ENCODE measurements around the gene PPP6R1.

PPP6R1 gene

DNA sequence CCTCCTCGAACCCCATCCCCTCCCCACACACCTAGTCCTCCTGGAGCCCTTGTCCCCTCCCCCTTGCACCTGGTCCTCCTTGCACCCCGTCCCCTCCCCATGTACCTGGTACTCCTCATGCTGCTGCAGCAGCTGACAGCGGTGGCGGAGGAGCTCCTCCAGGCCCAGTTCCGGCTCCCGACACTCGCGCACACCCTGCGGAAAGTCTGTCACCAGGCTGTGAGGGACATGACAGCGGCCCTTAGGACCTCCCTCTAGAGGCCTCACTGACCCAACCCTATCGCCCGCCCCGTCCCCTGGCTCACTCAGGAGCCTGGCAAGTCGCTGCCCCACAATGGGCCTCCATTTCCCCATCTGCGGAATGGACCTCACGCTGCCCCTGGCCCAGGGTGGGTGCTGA lies 6.4 kb upstream of the PPP6R1 start:
- no peak overlapping the region for H3K4me3 ChIP-seq (ENCODE audit: low read length)
- H3K9me3 ChIP-seq (ENCODE audit: control insufficient read depth, low read length) = no peaks in the 10 kb centered on the region
- H3K36me3 ChIP-seq (ENCODE audit: control insufficient read depth, insufficient read depth, low read length) = no peaks in the 10 kb centered on the region
- no peaks in the 10 kb centered on the region for H3K4me1 ChIP-seq (ENCODE audit: control insufficient read depth, insufficient read depth, low read length)
- H3K9ac ChIP-seq (ENCODE audit: low read length) = no peak overlapping the region
- no peaks in the 10 kb centered on the region for H3K27me3 ChIP-seq (ENCODE audit: control insufficient read depth, insufficient read depth, low read length)

DNA sequence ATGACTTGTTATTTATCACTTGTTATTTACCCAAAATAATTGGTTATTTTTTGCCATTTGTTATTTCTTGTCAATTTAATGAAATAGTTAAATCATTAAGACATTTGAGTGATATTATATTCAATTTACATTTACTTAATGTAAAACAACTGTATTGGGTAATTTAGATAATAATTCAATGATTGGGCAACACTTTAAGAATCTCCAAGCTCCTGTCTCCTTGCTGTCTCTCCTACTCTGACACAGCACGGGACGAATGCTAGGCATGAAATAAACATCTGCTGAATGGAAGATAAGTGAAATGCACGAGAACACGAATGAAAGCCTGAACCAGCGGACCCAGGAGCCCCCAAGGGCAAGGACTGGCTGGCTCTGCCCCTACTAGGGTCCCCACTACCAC lies 5.7 kb upstream of the PPP6R1 start:
- H3K4me3 ChIP-seq (ENCODE audit: low read length) = no peak overlapping the region
- H3K27me3 ChIP-seq (ENCODE audit: control insufficient read depth, insufficient read depth, low read length) = no peaks in the 10 kb centered on the region
- no peaks in the 10 kb centered on the region for H3K36me3 ChIP-seq (ENCODE audit: control insufficient read depth, insufficient read depth, low read length)
- H3K9me3 ChIP-seq (ENCODE audit: control insufficient read depth, low read length) = no peaks in the 10 kb centered on the region
- peaks cover 3% of the 10 kb centered on the region for H3K4me1 ChIP-seq (ENCODE audit: control insufficient read depth, insufficient read depth, low read length)
- H3K9ac ChIP-seq (ENCODE audit: low read length) = no peak overlapping the region

DNA sequence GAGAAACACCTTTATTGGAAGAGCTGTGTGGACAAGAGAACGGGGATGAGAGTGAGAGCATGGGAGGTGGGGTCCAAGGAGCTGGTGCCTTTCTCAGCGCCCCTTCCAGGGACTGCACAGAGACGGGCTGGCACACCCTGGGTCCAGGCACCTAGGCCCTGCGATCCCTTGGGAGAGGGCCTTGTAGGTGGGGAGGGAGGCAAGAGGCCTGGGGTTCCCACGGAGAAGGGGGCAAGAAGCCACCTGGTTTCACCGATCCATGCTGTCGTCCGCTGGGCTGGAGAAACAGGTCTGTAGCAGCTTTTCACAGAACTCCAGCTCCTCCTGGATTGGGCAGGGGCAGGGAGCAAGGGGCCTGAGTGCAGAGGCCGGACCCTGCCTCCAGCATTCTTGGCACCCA lies 3.5 kb upstream of the PPP6R1 start:
- H3K4me1 ChIP-seq (ENCODE audit: control insufficient read depth, insufficient read depth, low read length) = peaks cover 8% of the 10 kb centered on the region

DNA sequence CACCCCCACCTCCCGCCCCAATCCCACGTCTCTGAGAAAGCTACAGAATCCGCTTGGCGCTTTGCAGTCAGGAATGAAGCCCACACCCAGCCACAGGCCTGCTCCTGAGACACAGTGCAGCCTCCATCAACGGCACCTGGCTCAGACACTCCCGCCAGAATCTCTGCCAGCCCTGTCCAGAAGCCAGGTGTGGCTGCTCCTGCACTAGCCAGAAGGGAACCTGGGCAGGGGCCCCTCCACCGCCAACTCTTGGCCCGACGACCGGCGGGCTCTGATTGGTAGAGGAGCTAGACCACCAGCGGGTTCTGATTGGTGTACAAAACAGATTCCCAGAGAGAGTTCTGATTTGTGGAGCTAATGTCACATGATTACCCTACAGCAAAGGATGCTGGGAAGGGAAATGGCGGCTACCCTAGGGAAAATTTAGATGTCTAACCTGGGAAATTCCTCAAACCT lies 2.9 kb upstream of the PPP6R1 start:
- no peak overlapping the region for H3K9ac ChIP-seq (ENCODE audit: low read length)

More for the DNA sequence above, 3.5 kb upstream of the PPP6R1 start:
- Histone ChIP-seq H3K4me3 (ENCODE audit: low read length) (no peak overlapping the region), H3K9me3 (ENCODE audit: control insufficient read depth, low read length) (no peaks in the 10 kb centered on the region), H3K9ac (ENCODE audit: low read length) (no peak overlapping the region), H3K36me3 (ENCODE audit: control insufficient read depth, insufficient read depth, low read length) (no peaks in the 10 kb centered on the region), H3K27me3 (ENCODE audit: control insufficient read depth, insufficient read depth, low read length) (no peaks in the 10 kb centered on the region)

DNA sequence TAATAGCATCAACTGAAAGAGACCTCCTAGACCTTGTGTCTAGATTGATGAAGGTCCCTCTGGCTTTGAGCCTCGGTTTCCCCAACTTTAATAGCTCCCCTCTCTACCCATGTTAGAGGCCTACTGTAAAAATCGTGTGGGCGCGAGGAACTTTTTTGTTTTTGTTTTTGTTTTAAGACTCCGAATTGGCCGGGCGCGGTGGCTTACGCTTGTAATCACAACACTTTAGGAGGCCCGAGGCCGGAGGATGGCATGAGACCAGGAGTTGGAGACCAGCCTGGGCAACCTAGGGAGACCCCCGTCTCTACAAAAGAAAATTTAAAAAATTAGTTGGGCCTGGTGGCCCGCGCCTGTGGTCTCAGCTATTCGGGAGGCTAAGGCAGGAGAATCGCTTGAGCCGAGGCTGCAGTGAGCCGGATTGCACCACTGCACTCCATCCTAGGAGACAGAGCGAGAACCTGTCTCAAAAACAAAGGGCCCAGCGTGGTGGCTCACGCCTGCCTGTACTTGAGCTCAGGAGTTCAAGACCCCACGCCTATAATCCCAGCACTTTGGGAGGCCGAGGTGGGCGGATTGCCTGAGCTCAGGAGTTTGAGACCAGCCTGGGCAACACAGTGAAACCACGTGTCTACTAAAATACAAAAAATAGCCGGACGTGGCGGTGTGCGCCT lies 858 bp upstream of the PPP6R1 start:
- Histone ChIP-seq H3K4me3 (ENCODE audit: low read length) (no peak overlapping the region), H3K27me3 (ENCODE audit: control insufficient read depth, insufficient read depth, low read length) (no peaks in the 10 kb centered on the region), H3K36me3 (ENCODE audit: control insufficient read depth, insufficient read depth, low read length) (no peaks in the 10 kb centered on the region), H3K9ac (ENCODE audit: low read length) (peak overlapping the region; percentile 89), H3K9me3 (ENCODE audit: control insufficient read depth, low read length) (no peaks in the 10 kb centered on the region), H3K4me1 (ENCODE audit: control insufficient read depth, insufficient read depth, low read length) (peaks cover 35% of the 10 kb centered on the region)

More for the DNA sequence above, 2.9 kb upstream of the PPP6R1 start:
- H3K36me3 ChIP-seq (ENCODE audit: control insufficient read depth, insufficient read depth, low read length) = no peaks in the 10 kb centered on the region
- H3K4me1 ChIP-seq (ENCODE audit: control insufficient read depth, insufficient read depth, low read length) = peaks cover 15% of the 10 kb centered on the region
- H3K4me3 ChIP-seq (ENCODE audit: low read length) = no peak overlapping the region
- H3K27me3 ChIP-seq (ENCODE audit: control insufficient read depth, insufficient read depth, low read length) = no peaks in the 10 kb centered on the region
- H3K9me3 ChIP-seq (ENCODE audit: control insufficient read depth, low read length) = no peaks in the 10 kb centered on the region

- no peaks in the 10 kb centered on the region for H3K27me3 ChIP-seq (ENCODE audit: control insufficient read depth, insufficient read depth, low read length)
- no peak overlapping the region for H3K4me3 ChIP-seq (ENCODE audit: low read length)
- peak overlapping the region; percentile 89 for H3K9ac ChIP-seq (ENCODE audit: low read length)
- H3K9me3 ChIP-seq (ENCODE audit: control insufficient read depth, low read length) = no peaks in the 10 kb centered on the region
- H3K4me1 ChIP-seq (ENCODE audit: control insufficient read depth, insufficient read depth, low read length) = peaks cover 42% of the 10 kb centered on the region
- H3K36me3 ChIP-seq (ENCODE audit: control insufficient read depth, insufficient read depth, low read length) = no peaks in the 10 kb centered on the region
Observed at GRCh38 chr19:55258476-55258827, 365 bp downstream of the PPP6R1 start.

DNA sequence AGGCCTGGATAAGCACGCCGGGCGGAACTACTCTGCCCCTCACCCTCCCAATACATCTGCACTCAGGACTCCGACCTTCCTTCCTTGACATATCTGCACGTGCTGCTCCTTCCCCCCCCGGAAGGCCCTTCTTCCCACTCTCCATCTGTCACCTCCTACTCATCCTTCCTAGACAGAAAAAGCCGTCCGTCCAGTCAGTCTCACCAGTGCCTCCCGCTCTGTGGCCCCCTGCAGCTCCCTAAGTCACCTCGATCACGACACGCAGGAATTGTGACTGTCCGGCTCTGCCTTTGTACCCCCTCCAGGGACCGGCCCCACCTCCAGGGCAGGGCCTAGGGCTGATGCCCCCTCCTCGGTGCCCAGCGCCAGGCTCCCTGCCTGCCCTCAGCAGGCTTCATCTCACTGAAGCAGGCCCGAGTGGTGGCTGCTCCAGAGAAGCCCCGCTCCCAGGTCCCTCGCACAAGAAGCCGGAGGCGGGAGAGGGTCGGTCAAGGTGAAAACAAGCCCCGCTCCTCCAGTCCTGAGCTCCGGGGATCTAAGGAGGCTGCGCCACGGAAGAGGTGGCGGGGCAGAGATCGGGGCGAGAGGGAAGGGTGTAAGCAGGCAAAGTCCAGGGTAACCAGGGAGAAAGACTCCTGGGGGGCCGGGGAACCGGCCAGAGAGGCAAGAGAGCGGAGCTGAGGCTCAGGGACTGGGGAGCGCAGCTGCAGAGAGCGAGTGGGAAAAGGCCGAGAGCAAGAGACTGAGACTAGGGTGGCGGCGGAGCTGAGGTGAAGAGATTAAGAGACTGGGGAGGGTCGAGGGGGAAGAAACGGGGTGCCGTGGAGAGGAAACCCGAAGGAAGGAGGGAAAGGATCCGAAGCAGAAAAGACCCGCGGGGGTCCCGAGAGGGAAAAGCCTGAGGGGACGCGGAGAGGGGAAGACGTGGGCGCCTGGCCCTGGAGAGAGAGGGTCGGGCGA lies 1.1 kb downstream of the PPP6R1 start:
- Histone ChIP-seq H3K36me3 (ENCODE audit: control insufficient read depth, insufficient read depth, low read length) (no peaks in the 10 kb centered on the region), H3K27me3 (ENCODE audit: control insufficient read depth, insufficient read depth, low read length) (no peaks in the 10 kb centered on the region), H3K4me1 (ENCODE audit: control insufficient read depth, insufficient read depth, low read length) (peaks cover 46% of the 10 kb centered on the region), H3K9ac (ENCODE audit: low read length) (peak overlapping the region; percentile 89), H3K4me3 (ENCODE audit: low read length) (peak overlapping the region; percentile 78), H3K9me3 (ENCODE audit: control insufficient read depth, low read length) (no peaks in the 10 kb centered on the region)

- peak overlapping the region; percentile 78 for H3K4me3 ChIP-seq (ENCODE audit: low read length)
- H3K27me3 ChIP-seq (ENCODE audit: control insufficient read depth, insufficient read depth, low read length) = no peaks in the 10 kb centered on the region
- no peaks in the 10 kb centered on the region for H3K36me3 ChIP-seq (ENCODE audit: control insufficient read depth, insufficient read depth, low read length)
- H3K4me1 ChIP-seq (ENCODE audit: control insufficient read depth, insufficient read depth, low read length) = peaks cover 55% of the 10 kb centered on the region
- no peaks in the 10 kb centered on the region for H3K9me3 ChIP-seq (ENCODE audit: control insufficient read depth, low read length)
- peak overlapping the region; percentile 89 for H3K9ac ChIP-seq (ENCODE audit: low read length)
Observed at GRCh38 chr19:55256562-55257460, 2.0 kb downstream of the PPP6R1 start.

GRCh38 chr19:55255618-55256423 lies 3.0 kb downstream of the PPP6R1 start:
- Histone ChIP-seq H3K9ac (ENCODE audit: low read length) (peak overlapping the region; percentile 89), H3K4me1 (ENCODE audit: control insufficient read depth, insufficient read depth, low read length) (peaks cover 65% of the 10 kb centered on the region), H3K36me3 (ENCODE audit: control insufficient read depth, insufficient read depth, low read length) (no peaks in the 10 kb centered on the region), H3K4me3 (ENCODE audit: low read length) (peak overlapping the region; percentile 78), H3K9me3 (ENCODE audit: control insufficient read depth, low read length) (no peaks in the 10 kb centered on the region), H3K27me3 (ENCODE audit: control insufficient read depth, insufficient read depth, low read length) (no peaks in the 10 kb centered on the region)

GRCh38 chr19:55254625-55254977 lies 4.2 kb downstream of the PPP6R1 start:
- peaks cover 72% of the 10 kb centered on the region for H3K4me1 ChIP-seq (ENCODE audit: control insufficient read depth, insufficient read depth, low read length)
- no peaks in the 10 kb centered on the region for H3K9me3 ChIP-seq (ENCODE audit: control insufficient read depth, low read length)
- H3K36me3 ChIP-seq (ENCODE audit: control insufficient read depth, insufficient read depth, low read length) = no peaks in the 10 kb centered on the region
- no peak overlapping the region for H3K4me3 ChIP-seq (ENCODE audit: low read length)
- H3K9ac ChIP-seq (ENCODE audit: low read length) = peak overlapping the region; percentile 89
- H3K27me3 ChIP-seq (ENCODE audit: control insufficient read depth, insufficient read depth, low read length) = no peaks in the 10 kb centered on the region
